Measurements from ENCODE around the gene HIF3A. TPM values are rescaled to one million over a fixed set of nuclear protein-coding genes. Genes with fewer than 3 reads are reported as not detected.

HIF3A gene
- total and polyA plus RNA-seq, 2 of the 4 experiments (the other 2 are of a cell fraction): 0.02 TPM; not detected in 1

DNA sequence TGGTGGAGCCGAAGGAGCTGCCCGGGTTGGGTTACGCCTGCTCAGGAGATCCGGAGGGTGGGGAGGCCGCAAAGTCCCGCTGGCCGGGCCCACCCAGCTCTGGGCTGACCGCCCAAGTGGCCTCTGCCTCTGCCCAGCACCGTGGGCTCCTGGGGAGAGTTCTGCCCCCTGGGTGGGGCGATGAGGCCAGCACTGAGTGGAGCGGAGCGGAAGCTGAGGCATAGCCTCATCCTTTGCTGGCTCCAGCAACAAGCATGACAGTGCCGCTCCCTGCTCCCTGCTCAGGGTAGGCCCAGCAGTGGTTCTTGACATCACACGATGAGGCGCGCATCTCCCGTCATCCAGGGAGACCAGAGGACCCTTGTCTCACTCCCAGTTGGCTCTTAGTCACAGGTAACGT is 94.0 kb downstream of the HIF3A start:
- H3K14ac ChIP-seq (replicated peaks; ENCODE audit: low read depth, low read length): no peak overlapping the region
- no peak overlapping the region for H4K5ac ChIP-seq (ENCODE audit: low read depth, low read length)
- TF ChIP-seq MAZ (IDR thresholded peaks at IDR 0.05; ENCODE audit: borderline replicate concordance, low read depth, low read length) (no peak), MAFK (IDR thresholded peaks at IDR 0.05; ENCODE audit: low read depth, low read length) (no peak), BHLHE40 (IDR thresholded peaks at IDR 0.05; ENCODE audit: low read depth, low read length) (no peak), RAD21 (IDR thresholded peaks at IDR 0.05; ENCODE audit: low read length) (no peak), FOS (IDR thresholded peaks at IDR 0.05; ENCODE audit: low read depth, low read length) (no peak), CHD1 (IDR thresholded peaks at IDR 0.05; ENCODE audit: low read depth, low read length) (no peak), MXI1 (IDR thresholded peaks at IDR 0.05; ENCODE audit: borderline replicate concordance, low read depth, low read length) (no peak), POLR2A (IDR thresholded peaks at IDR 0.05; ENCODE audit: low read depth, low read length) (no peak), SMC3 (IDR thresholded peaks at IDR 0.05; ENCODE audit: low read depth, low read length) (no peak), NFE2L2 (IDR thresholded peaks at IDR 0.05; ENCODE audit: low read depth, low read length) (no peak), RFX5 (IDR thresholded peaks at IDR 0.05; ENCODE audit: low read depth, low read length) (no peak), CEBPB (IDR thresholded peaks at IDR 0.05; ENCODE audit: low read depth, low read length) (no peak), RCOR1 (IDR thresholded peaks at IDR 0.05; ENCODE audit: insufficient replicate concordance, low read length) (no peak)
- TF ChIP-seq, protein P1, sequence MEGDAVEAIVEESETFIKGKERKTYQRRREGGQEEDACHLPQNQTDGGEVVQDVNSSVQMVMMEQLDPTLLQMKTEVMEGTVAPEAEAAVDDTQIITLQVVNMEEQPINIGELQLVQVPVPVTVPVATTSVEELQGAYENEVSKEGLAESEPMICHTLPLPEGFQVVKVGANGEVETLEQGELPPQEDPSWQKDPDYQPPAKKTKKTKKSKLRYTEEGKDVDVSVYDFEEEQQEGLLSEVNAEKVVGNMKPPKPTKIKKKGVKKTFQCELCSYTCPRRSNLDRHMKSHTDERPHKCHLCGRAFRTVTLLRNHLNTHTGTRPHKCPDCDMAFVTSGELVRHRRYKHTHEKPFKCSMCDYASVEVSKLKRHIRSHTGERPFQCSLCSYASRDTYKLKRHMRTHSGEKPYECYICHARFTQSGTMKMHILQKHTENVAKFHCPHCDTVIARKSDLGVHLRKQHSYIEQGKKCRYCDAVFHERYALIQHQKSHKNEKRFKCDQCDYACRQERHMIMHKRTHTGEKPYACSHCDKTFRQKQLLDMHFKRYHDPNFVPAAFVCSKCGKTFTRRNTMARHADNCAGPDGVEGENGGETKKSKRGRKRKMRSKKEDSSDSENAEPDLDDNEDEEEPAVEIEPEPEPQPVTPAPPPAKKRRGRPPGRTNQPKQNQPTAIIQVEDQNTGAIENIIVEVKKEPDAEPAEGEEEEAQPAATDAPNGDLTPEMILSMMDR (conservative IDR thresholded peaks at IDR 0.05; ENCODE audit: low read depth, low read length): no peak
- TF ChIP-seq, protein P2, sequence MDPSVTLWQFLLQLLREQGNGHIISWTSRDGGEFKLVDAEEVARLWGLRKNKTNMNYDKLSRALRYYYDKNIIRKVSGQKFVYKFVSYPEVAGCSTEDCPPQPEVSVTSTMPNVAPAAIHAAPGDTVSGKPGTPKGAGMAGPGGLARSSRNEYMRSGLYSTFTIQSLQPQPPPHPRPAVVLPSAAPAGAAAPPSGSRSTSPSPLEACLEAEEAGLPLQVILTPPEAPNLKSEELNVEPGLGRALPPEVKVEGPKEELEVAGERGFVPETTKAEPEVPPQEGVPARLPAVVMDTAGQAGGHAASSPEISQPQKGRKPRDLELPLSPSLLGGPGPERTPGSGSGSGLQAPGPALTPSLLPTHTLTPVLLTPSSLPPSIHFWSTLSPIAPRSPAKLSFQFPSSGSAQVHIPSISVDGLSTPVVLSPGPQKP (IDR thresholded peaks at IDR 0.05; ENCODE audit: borderline replicate concordance, low read depth, low read length): no peak
- TF ChIP-seq, protein P3, sequence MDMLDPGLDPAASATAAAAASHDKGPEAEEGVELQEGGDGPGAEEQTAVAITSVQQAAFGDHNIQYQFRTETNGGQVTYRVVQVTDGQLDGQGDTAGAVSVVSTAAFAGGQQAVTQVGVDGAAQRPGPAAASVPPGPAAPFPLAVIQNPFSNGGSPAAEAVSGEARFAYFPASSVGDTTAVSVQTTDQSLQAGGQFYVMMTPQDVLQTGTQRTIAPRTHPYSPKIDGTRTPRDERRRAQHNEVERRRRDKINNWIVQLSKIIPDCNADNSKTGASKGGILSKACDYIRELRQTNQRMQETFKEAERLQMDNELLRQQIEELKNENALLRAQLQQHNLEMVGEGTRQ (IDR thresholded peaks at IDR 0.05; ENCODE audit: low read depth, low read length): no peak
- no peak overlapping the region for H3K4me3 ChIP-seq (ENCODE audit: insufficient read depth, low read depth, low read length)
- ATAC-seq (ENCODE audit: low read depth) (no peak), DNase-seq (no peak)
- H3K4me2 ChIP-seq (ENCODE audit: low read depth, low read length): no peak overlapping the region
- no TSS peak for BruUV-seq (replicated peaks)
- H4K8ac ChIP-seq (ENCODE audit: low read depth in 2 of 2, low read length in 2 of 2): no peak overlapping the region
- intact Hi-C loops (cut with micrococcal nuclease) (no loop called here), dilution Hi-C loops (cut with HindIII; ENCODE audit: low sequenced_read_pairs, unreplicated experiment) (no loop called here), in situ Hi-C loops (cut with MboI; ENCODE audit: low sequenced_read_pairs) (no loop called here)
- no peaks in the 10 kb centered on the region; the same call in 1 of the 2 replicates for H4K20me1 ChIP-seq (ENCODE audit: insufficient read depth, low read length)
- no peak overlapping the region for H3K56ac ChIP-seq (ENCODE audit: extremely low read depth, insufficient read depth, low read length)
- H2BK5ac ChIP-seq (ENCODE audit: low read depth, low read length, poor library complexity, severe bottlenecking): no peak overlapping the region
- peaks cover 14% of the 10 kb centered on the region for H3K4me1 ChIP-seq (ENCODE audit: control insufficient read depth, insufficient read depth, low read length)
- ChIA-PET POLR2A (ENCODE audit: unreplicated experiment) (no interaction called here), CTCF (no interaction called here)
- no peak overlapping the region for H2BK120ac ChIP-seq (ENCODE audit: low read depth, low read length)
- no peak overlapping the region for H3K4ac ChIP-seq (ENCODE audit: low read depth, low read length)
- peak overlapping the region; percentile 51; the same call in 1 of the 2 replicates for H2AK5ac ChIP-seq (ENCODE audit: low read depth, low read length)
- H3K9me1 ChIP-seq (ENCODE audit: insufficient read depth, low read length): peaks cover 18% of the 10 kb centered on the region
- H2AFZ ChIP-seq (replicated peaks; ENCODE audit: low read length, poor library complexity): no peak overlapping the region
- H3K23ac ChIP-seq (ENCODE audit: low read depth, low read length): no peak overlapping the region
- H3K9me3 ChIP-seq (ENCODE audit: control insufficient read depth, insufficient read depth, low read length): peaks cover 6% of the 10 kb centered on the region
- peaks cover 0 to 14% of the 10 kb centered on the region in 2 experiments; a peak in 2 of 4 replicates for H3K79me1 ChIP-seq (ENCODE audit: low read depth in 1 of 2, low read length in 2 of 2)
- H2BK15ac ChIP-seq (ENCODE audit: low read depth, low read length): no peak overlapping the region
- 95% methylated on average over 16 of the region's 18 CpGs; no CpG with 5 or more reads in 1 of the 2 experiments for WGBS, 2 experiments (ENCODE audit: extremely low coverage in 2 of 2, insufficient read length in 1 of 2)
- H4K91ac ChIP-seq (ENCODE audit: insufficient read depth, low read depth, low read length): no peak overlapping the region
- no peak overlapping the region for H2AK9ac ChIP-seq (replicated peaks; ENCODE audit: low read depth, low read length, poor library complexity)
- no peak overlapping the region for H2BK20ac ChIP-seq (ENCODE audit: low read depth, low read length)
- no peak overlapping the region for H3K18ac ChIP-seq (ENCODE audit: low read depth, low read length)
- H3K36me3 ChIP-seq (ENCODE audit: control insufficient read depth, insufficient read depth, low read length): peaks cover 42% of the 10 kb centered on the region
- no peak overlapping the region for H3K9ac ChIP-seq (ENCODE audit: low read depth, low read length)
- no peak overlapping the region for H3K27ac ChIP-seq (ENCODE audit: insufficient read depth, low read length)
- H3K27me3 ChIP-seq (ENCODE audit: control insufficient read depth, insufficient read depth, low read length): no peaks in the 10 kb centered on the region
